ENCODE measurements around the gene ITSN1.

DNA sequence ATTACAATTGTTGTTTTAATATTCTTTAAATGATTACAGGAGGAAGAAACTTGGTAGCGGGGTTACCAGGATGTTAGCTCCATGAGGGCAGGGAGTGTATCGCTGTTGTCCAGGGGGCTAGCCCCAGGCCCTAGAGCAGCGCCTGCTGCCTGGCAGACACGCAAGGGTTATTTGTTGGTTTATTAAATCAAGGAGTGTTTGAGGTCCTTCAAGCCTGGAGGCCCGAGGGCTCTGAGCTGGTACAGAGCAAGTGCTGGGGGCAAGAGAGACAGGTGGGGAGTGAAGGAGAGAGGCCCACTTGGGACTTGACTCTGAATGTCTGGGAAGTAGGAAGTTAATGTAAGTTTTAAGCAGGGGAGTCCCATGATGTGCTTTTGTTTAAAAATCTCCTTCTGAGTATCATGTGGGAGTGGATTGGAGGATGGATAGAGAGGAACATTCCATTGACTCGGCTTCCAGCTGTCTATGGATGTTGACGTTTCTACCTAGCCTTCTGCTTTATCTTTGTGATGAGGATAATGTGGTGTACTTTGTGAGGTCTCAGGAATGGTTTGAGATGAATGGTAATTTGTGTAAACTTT, 8.7 kb downstream of the ITSN1 start:
- TF ChIP-seq POLR2A (IDR thresholded peaks at IDR 0.05): no peak
- TF ChIP-seq, protein P1, sequence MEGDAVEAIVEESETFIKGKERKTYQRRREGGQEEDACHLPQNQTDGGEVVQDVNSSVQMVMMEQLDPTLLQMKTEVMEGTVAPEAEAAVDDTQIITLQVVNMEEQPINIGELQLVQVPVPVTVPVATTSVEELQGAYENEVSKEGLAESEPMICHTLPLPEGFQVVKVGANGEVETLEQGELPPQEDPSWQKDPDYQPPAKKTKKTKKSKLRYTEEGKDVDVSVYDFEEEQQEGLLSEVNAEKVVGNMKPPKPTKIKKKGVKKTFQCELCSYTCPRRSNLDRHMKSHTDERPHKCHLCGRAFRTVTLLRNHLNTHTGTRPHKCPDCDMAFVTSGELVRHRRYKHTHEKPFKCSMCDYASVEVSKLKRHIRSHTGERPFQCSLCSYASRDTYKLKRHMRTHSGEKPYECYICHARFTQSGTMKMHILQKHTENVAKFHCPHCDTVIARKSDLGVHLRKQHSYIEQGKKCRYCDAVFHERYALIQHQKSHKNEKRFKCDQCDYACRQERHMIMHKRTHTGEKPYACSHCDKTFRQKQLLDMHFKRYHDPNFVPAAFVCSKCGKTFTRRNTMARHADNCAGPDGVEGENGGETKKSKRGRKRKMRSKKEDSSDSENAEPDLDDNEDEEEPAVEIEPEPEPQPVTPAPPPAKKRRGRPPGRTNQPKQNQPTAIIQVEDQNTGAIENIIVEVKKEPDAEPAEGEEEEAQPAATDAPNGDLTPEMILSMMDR (IDR thresholded peaks at IDR 0.05): no peak
- TF ChIP-seq POLR2AphosphoS5 (IDR thresholded peaks at IDR 0.05): no peak
- no peak for TF ChIP-seq EP300 (IDR thresholded peaks at IDR 0.05; ENCODE audit: low read depth)
